MM.1S (cell line): ENCODE data around the gene SIGLEC8.

ENCODE experiments used
- DNase-seq: peaks from one replicate; pipeline ENCODE4 v3.0.0-alpha.2; 2015
- H2AFZ ChIP-seq: fragments of 300-600 bp; sonication (generic); 2 replicates; pipeline ENCODE4 v1.6.0; 2016; ENCODE audit warnings: antibody characterized with exemption, low read length
- H3F3A ChIP-seq: fragments of 300-600 bp; sonication (generic); 2 replicates; pipeline ENCODE4 v1.6.1; 2016; ENCODE audit warnings: mild to moderate bottlenecking, antibody characterized with exemption, low read length, moderate library complexity, mixed read lengths; ENCODE audit not compliant: insufficient read depth
- H3K27ac ChIP-seq: fragments of 300-600 bp; sonication (generic); 2 replicates; pipeline ENCODE4 v1.5.1; 2016; ENCODE audit warnings: mild to moderate bottlenecking, low read length
- H3K27me3 ChIP-seq: fragments of 300-600 bp; sonication (generic); replicated peaks from 2 replicates; pipeline ENCODE4 v1.6.0; 2016; ENCODE audit warnings: low read length; ENCODE audit not compliant: insufficient read depth
- H3K36me3 ChIP-seq: fragments of 300-600 bp; sonication (generic); replicated peaks from 2 replicates; pipeline ENCODE4 v1.6.1; 2016; ENCODE audit warnings: mild to moderate bottlenecking, low read length, mixed read lengths; ENCODE audit not compliant: insufficient read depth
- H3K4me1 ChIP-seq: fragments of 300-600 bp; sonication (generic); 2 replicates; pipeline ENCODE4 v1.6.1; 2016; ENCODE audit warnings: low read length, mixed read lengths
- H3K4me2 ChIP-seq: fragments of 300-600 bp; sonication (generic); 2 replicates; pipeline ENCODE4 v1.6.0; 2016; ENCODE audit warnings: low read depth, low read length
- H3K4me3 ChIP-seq: fragments of 300-600 bp; sonication (generic); 2 replicates; pipeline ENCODE4 v1.5.1; 2016; ENCODE audit warnings: low read length, mixed read lengths
- H3K79me2 ChIP-seq: fragments of 300-600 bp; sonication (generic); 2 replicates; pipeline ENCODE4 v1.6.1; 2016; ENCODE audit warnings: mixed run types, low read length, mixed read lengths
- H3K9ac ChIP-seq: fragments of 300-600 bp; sonication (generic); 2 replicates; pipeline ENCODE4 v1.6.1; 2016; ENCODE audit warnings: low read length, mixed read lengths
- H3K9me2 ChIP-seq: fragments of 300-600 bp; sonication (generic); replicated peaks from 2 replicates; pipeline ENCODE4 v1.6.1; 2016; ENCODE audit warnings: mild to moderate bottlenecking, low read length, mixed read lengths; ENCODE audit not compliant: insufficient read depth
- H3K9me3 ChIP-seq: fragments of 300-600 bp; sonication (generic); replicated peaks from 2 replicates; pipeline ENCODE4 v1.6.1; 2016; ENCODE audit warnings: mild to moderate bottlenecking, low read length, mixed read lengths; ENCODE audit not compliant: insufficient read depth
- H4K20me1 ChIP-seq: fragments of 300-600 bp; sonication (generic); 2 replicates; pipeline ENCODE4 v1.6.1; 2016; ENCODE audit warnings: mild to moderate bottlenecking, low read length, moderate library complexity, mixed read lengths; ENCODE audit not compliant: insufficient read depth
- CTCF ChIP-seq: fragments of 300-600 bp; sonication (generic); IDR thresholded peaks from 2 replicates; pipeline ENCODE4 v1.5.1; 2016; ENCODE audit warnings: antibody characterized with exemption, low read length, mixed read lengths
- EZH2 ChIP-seq: fragments of 300-600 bp; sonication (generic); optimal IDR thresholded peaks from 2 replicates; pipeline ENCODE3; 2017; ENCODE audit warnings: low read depth, mild to moderate bottlenecking, antibody characterized with exemption, low read length, mixed read lengths
- EZH2phosphoT487 ChIP-seq: fragments of 300-600 bp; sonication (generic); IDR thresholded peaks from 2 replicates; pipeline ENCODE4 v1.6.1; 2018; ENCODE audit warnings: antibody characterized with exemption, low read length

SIGLEC8 gene

GRCh38 chr19:51470966-51471365 lies 12.7 kb upstream of the SIGLEC8 start:
- H4K20me1 ChIP-seq, result no peaks in the 10 kb centered on the region
- TF ChIP-seq EZH2 (no peak), EZH2phosphoT487 (no peak), CTCF (no peak)
- H2AFZ ChIP-seq, result no peak overlapping the region
- no peak overlapping the region for H3K4me3 ChIP-seq
- no peak overlapping the region for H3K9ac ChIP-seq
- no peak overlapping the region for H3K4me2 ChIP-seq
- no peaks in the 10 kb centered on the region for H3K9me2 ChIP-seq
- no peaks in the 10 kb centered on the region for H3F3A ChIP-seq
- DNase-seq, result no peak
- H3K27ac ChIP-seq, result no peak overlapping the region
- H3K79me2 ChIP-seq, result no peaks in the 10 kb centered on the region
- H3K27me3 ChIP-seq, result no peaks in the 10 kb centered on the region
- no peaks in the 10 kb centered on the region for H3K36me3 ChIP-seq
- H3K9me3 ChIP-seq, result no peaks in the 10 kb centered on the region
- no peaks in the 10 kb centered on the region for H3K4me1 ChIP-seq

GRCh38 chr19:51469629-51470028 lies 11.4 kb upstream of the SIGLEC8 start:
- Histone ChIP-seq H3K4me2 (no peak overlapping the region), H3F3A (no peaks in the 10 kb centered on the region), H3K9me3 (no peaks in the 10 kb centered on the region), H3K4me1 (no peaks in the 10 kb centered on the region), H2AFZ (no peak overlapping the region), H3K27me3 (0 out of 2 replicates have a peak, but pooled peaks cover 3% of the 10 kb centered on the region), H3K27ac (no peak overlapping the region), H3K79me2 (no peaks in the 10 kb centered on the region), H4K20me1 (no peaks in the 10 kb centered on the region), H3K9ac (no peak overlapping the region), H3K4me3 (no peak overlapping the region), H3K36me3 (no peaks in the 10 kb centered on the region), H3K9me2 (no peaks in the 10 kb centered on the region)
- TF ChIP-seq CTCF, result no peak
- no peak for DNase-seq

- Histone ChIP-seq H3K4me2 (no peak overlapping the region), H3K36me3 (no peaks in the 10 kb centered on the region), H3K4me1 (no peaks in the 10 kb centered on the region), H3K27me3 (0 out of 2 replicates have a peak, but pooled peaks cover 3% of the 10 kb centered on the region), H3K9ac (no peak overlapping the region), H3K27ac (no peak overlapping the region), H4K20me1 (no peaks in the 10 kb centered on the region), H3K9me2 (no peaks in the 10 kb centered on the region), H3F3A (no peaks in the 10 kb centered on the region), H2AFZ (no peak overlapping the region), H3K9me3 (no peaks in the 10 kb centered on the region), H3K4me3 (no peak overlapping the region), H3K79me2 (no peaks in the 10 kb centered on the region)
- DNase-seq, result no peak
- TF ChIP-seq CTCF (no peak), EZH2phosphoT487 (no peak), EZH2 (no peak)
Measured at GRCh38 chr19:51469162-51469561, 10.9 kb upstream of the SIGLEC8 start.
